Neural progenitor cell (in vitro differentiated cells): Measurements from ENCODE around the gene AEN. TPM values are rescaled to one million over a fixed set of nuclear protein-coding genes. Genes with fewer than 3 reads are reported as not detected.

Source experiments
- DNase-seq: peaks from one replicate; pipeline ENCODE4 v3.0.0-alpha.2; 2016; ENCODE audit warnings: low spot score
- H2AFZ ChIP-seq: fragments of 200-600 bp; sonication (generic); replicated peaks from 2 replicates; pipeline ENCODE4 v1.6.1; 2016; ENCODE audit warnings: antibody characterized with exemption
- H3F3A ChIP-seq: fragments of 200-600 bp; sonication (generic); 2 replicates; pipeline ENCODE4 v1.6.1; 2016; ENCODE audit warnings: antibody characterized with exemption, low read depth
- H3K27ac ChIP-seq: fragments of 200-600 bp; sonication (generic); 2 replicates; pipeline ENCODE4 v1.5.1; 2016; ENCODE audit warnings: mild to moderate bottlenecking
- H3K27me3 ChIP-seq: fragments of 200-600 bp; sonication (generic); 2 replicates; pipeline ENCODE4 v1.6.1; 2016; ENCODE audit warnings: mild to moderate bottlenecking, moderate library complexity
- H3K36me3 ChIP-seq: fragments of 200-600 bp; sonication (generic); 2 replicates; pipeline ENCODE4 v1.5.1; 2016
- H3K4me1 ChIP-seq: fragments of 200-600 bp; sonication (generic); 2 replicates; pipeline ENCODE4 v1.6.1; 2016; ENCODE audit warnings: mixed run types
- H3K4me2 ChIP-seq: fragments of 200-600 bp; sonication (generic); 2 replicates; pipeline ENCODE4 v1.6.1; 2016
- H3K4me3 ChIP-seq: fragments of 200-600 bp; sonication (generic); 2 replicates; pipeline ENCODE4 v1.5.1; 2016
- H3K79me2 ChIP-seq: fragments of 200-600 bp; sonication (generic); 2 replicates; pipeline ENCODE4 v1.6.1; 2016; ENCODE audit warnings: low read depth
- H3K9ac ChIP-seq: fragments of 200-600 bp; sonication (generic); 2 replicates; pipeline ENCODE4 v1.6.1; 2016
- H3K9me3 ChIP-seq: fragments of 200-600 bp; sonication (generic); 2 replicates; pipeline ENCODE4 v1.5.1; 2016; ENCODE audit warnings: low read depth
- H4K20me1 ChIP-seq: fragments of 200-600 bp; sonication (generic); 2 replicates; pipeline ENCODE4 v1.6.1; 2016; ENCODE audit warnings: low read depth
- H3K27ac Mint-ChIP-seq: 3 replicates; pipeline ENCODE4 v1.8.0; 2021; ENCODE audit warnings: mixed read lengths
- H3K27me3 Mint-ChIP-seq: 2 replicates; pipeline ENCODE4 v1.8.0; 2022; ENCODE audit warnings: low read depth, mild to moderate bottlenecking, inconsistent platforms, moderate library complexity, mixed read lengths; ENCODE audit not compliant: insufficient read depth
- H3K36me3 Mint-ChIP-seq: 3 replicates; pipeline ENCODE4 v1.8.0; 2021; ENCODE audit warnings: mixed read lengths
- H3K4me1 Mint-ChIP-seq: 3 replicates; pipeline ENCODE4 v1.8.0; 2021; ENCODE audit warnings: mixed read lengths
- H3K4me3 Mint-ChIP-seq: 3 replicates; pipeline ENCODE4 v1.8.0; 2021; ENCODE audit warnings: mild to moderate bottlenecking, moderate library complexity, mixed read lengths
- H3K9me3 Mint-ChIP-seq: 3 replicates; pipeline ENCODE4 v1.8.0; 2020; ENCODE audit warnings: mixed read lengths
- CTCF ChIP-seq: fragments of 200-600 bp; sonication (generic); IDR thresholded peaks from 2 replicates; pipeline ENCODE4 v1.5.1; 2017; ENCODE audit warnings: antibody characterized with exemption, mild to moderate bottlenecking
- EZH2 ChIP-seq: fragments of 200-600 bp; sonication (generic); IDR thresholded peaks from 2 replicates; pipeline ENCODE4 v1.6.1; 2017; ENCODE audit warnings: antibody characterized with exemption, mild to moderate bottlenecking, moderate library complexity
- EZH2phosphoT487 ChIP-seq: fragments of 200-600 bp; sonication (generic); IDR thresholded peaks from 2 replicates; pipeline ENCODE4 v1.6.1; 2017; ENCODE audit warnings: antibody characterized with exemption
- total RNA-seq: library from RNA; depleted of rRNA; stranded (reverse); fragments of >200 nt; gene quantifications from 2 replicates; pipeline ENCODE4 v1.2.3, GENCODE V29; 2015; ENCODE audit warnings: low replicate concordance

The AEN gene
- total RNA-seq, 1 donor from 2014 or later = 35.0 TPM

DNA sequence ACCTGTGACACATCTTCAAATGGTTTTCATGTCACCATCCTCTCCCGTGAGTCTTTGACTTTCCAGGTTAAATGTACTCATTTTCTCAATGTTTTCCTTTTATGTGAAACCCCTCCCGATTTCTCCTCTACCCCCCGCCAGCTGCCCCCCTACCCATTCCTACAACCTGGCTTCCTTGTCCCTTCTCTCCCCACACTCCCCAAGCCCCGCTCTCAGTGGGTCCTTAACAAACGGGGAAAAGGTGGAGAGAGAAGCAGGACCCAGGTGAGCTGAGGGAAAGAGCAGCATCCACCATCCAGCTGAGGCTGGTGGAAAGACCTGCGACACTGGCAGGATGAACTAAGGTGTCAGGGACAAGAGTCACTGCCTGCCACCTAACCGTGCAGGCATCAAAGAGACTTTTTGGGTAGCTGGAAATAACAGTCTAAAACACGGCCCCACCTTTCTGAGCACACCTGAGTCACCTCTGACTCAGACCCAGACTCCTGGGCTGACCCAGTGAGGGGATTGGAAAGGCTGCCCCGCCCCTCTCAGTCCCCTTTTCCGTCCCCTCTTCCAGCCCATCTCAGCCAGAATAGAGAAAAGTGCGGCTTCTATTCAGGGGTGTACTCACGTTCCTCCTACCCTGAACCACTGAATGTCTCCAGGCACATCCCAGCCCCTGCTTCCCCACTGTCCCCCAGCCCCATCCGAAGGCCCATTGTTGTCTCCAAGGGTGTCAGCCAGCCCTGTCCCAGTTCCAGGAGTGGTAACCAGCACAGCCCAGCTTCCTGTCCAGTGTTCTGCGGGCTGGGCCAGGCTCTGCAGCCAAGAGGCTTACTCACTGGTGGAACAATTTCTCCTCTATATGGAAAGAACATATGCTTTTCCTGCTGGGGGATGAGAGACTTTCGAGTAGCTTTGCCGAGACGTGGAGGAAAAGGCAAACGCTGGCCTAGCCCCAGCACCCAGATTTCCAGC, 38.1 kb downstream of the AEN start:
- TF ChIP-seq CTCF (no peak), EZH2 (no peak), EZH2phosphoT487 (no peak)
- DNase-seq = no peak
- Mint-ChIP-seq H3K27ac (no peak overlapping the region), H3K4me3 (no peak overlapping the region), H3K4me1 (peaks cover 4% of the 10 kb centered on the region), H3K9me3 (no peaks in the 10 kb centered on the region), H3K27me3 (peaks cover 6% of the 10 kb centered on the region), H3K36me3 (no peaks in the 10 kb centered on the region)
- Histone ChIP-seq H3K27me3 (no peaks in the 10 kb centered on the region), H3K9me3 (no peaks in the 10 kb centered on the region), H3K27ac (no peak overlapping the region), H3K4me1 (no peaks in the 10 kb centered on the region), H3F3A (no peaks in the 10 kb centered on the region), H4K20me1 (no peaks in the 10 kb centered on the region), H3K79me2 (no peaks in the 10 kb centered on the region), H3K36me3 (no peaks in the 10 kb centered on the region), H3K4me2 (no peak overlapping the region), H3K4me3 (no peak overlapping the region), H3K9ac (no peak overlapping the region), H2AFZ (no peak overlapping the region)

GRCh38 chr15:88661041-88661700, 40.0 kb downstream of the AEN start:
- no peaks in the 10 kb centered on the region for H3K4me1 ChIP-seq
- Mint-ChIP-seq H3K27ac (no peak overlapping the region), H3K4me1 (peaks cover 4% of the 10 kb centered on the region), H3K4me3 (no peak overlapping the region), H3K36me3 (no peaks in the 10 kb centered on the region), H3K9me3 (peaks cover 1% of the 10 kb centered on the region), H3K27me3 (peaks cover 3% of the 10 kb centered on the region)
- H3K9ac ChIP-seq = no peak overlapping the region
- H3K27ac ChIP-seq = no peak overlapping the region
- TF ChIP-seq EZH2phosphoT487 (no peak), EZH2 (no peak), CTCF (no peak)
- H3F3A ChIP-seq = no peaks in the 10 kb centered on the region
- H3K36me3 ChIP-seq = no peaks in the 10 kb centered on the region
- no peak overlapping the region for H3K4me2 ChIP-seq
- no peaks in the 10 kb centered on the region for H3K9me3 ChIP-seq
- no peaks in the 10 kb centered on the region for H3K79me2 ChIP-seq
- H2AFZ ChIP-seq = no peak overlapping the region
- no peaks in the 10 kb centered on the region for H3K27me3 ChIP-seq
- no peak for DNase-seq
- no peaks in the 10 kb centered on the region for H4K20me1 ChIP-seq
- no peak overlapping the region for H3K4me3 ChIP-seq

GRCh38 chr15:88661761-88662556, 40.8 kb downstream of the AEN start:
- DNase-seq = no peak
- no peaks in the 10 kb centered on the region for H4K20me1 ChIP-seq
- no peaks in the 10 kb centered on the region for H3K36me3 Mint-ChIP-seq
- no peak overlapping the region for H3K27ac Mint-ChIP-seq
- H3K4me3 Mint-ChIP-seq = no peak overlapping the region
- no peaks in the 10 kb centered on the region for H3F3A ChIP-seq
- no peaks in the 10 kb centered on the region for H3K79me2 ChIP-seq
- no peak overlapping the region for H2AFZ ChIP-seq
- no peaks in the 10 kb centered on the region for H3K27me3 ChIP-seq
- H3K9me3 Mint-ChIP-seq = peaks cover 1% of the 10 kb centered on the region
- peaks cover 3% of the 10 kb centered on the region for H3K27me3 Mint-ChIP-seq
- H3K4me2 ChIP-seq = no peak overlapping the region
- no peaks in the 10 kb centered on the region for H3K36me3 ChIP-seq
- H3K27ac ChIP-seq = no peak overlapping the region
- no peaks in the 10 kb centered on the region for H3K4me1 ChIP-seq
- H3K4me3 ChIP-seq = no peak overlapping the region
- H3K9me3 ChIP-seq = no peaks in the 10 kb centered on the region
- TF ChIP-seq EZH2phosphoT487 (no peak), CTCF (no peak), EZH2 (no peak)
- H3K4me1 Mint-ChIP-seq = peaks cover 4% of the 10 kb centered on the region
- H3K9ac ChIP-seq = no peak overlapping the region
